ENCODE measurements around the gene RASGRP3.
A peak's percentile ranks its signal among the peaks of the same experiment; 100 is the strongest.
"Not testable (repeated sequence)": the region's sequence is repeated elsewhere in the genome, so short reads cannot be mapped to it uniquely, and the experiment has no call there.

Gene RASGRP3, protein sequence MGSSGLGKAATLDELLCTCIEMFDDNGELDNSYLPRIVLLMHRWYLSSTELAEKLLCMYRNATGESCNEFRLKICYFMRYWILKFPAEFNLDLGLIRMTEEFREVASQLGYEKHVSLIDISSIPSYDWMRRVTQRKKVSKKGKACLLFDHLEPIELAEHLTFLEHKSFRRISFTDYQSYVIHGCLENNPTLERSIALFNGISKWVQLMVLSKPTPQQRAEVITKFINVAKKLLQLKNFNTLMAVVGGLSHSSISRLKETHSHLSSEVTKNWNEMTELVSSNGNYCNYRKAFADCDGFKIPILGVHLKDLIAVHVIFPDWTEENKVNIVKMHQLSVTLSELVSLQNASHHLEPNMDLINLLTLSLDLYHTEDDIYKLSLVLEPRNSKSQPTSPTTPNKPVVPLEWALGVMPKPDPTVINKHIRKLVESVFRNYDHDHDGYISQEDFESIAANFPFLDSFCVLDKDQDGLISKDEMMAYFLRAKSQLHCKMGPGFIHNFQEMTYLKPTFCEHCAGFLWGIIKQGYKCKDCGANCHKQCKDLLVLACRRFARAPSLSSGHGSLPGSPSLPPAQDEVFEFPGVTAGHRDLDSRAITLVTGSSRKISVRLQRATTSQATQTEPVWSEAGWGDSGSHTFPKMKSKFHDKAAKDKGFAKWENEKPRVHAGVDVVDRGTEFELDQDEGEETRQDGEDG

DNA sequence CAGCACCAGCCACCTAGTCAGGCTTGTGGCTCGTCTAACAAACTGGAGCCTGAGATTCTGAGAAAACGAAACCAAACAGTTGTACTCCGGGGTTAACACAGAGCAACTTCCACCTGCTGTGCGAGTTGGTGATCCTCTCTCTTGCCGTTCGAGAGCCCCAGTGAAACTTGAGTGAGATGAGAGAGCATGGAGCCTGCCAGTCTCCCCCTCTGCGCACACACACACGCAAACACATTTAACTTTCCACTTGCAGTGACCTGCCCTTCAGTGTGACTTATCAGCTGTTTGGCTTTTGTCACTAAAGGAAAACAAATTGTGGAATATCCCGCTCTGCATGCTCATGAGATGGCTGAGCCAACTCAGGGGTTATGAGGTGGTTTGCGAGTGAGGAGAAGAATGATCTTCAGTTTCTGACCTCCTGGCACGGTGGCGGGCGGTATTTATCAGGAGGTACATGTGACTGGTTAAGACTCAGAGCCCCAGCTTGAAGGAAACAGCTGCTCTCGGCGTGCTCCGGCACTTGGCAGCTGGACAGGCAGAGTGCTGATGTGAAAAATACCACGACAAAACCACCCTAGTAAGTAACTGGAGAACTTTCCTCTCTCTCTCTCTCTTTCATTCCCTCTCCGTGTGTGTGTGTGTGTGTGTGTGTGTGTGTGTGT is at the start of gene RASGRP3:
TSS of gene RASGRP3 (plus strand) at position 519 of the 662 bp plus-strand sequence. CDS start 38,488 bp downstream, outside the sequence.
- peak; percentile 50 for DNase-seq (ENCODE audit: low spot score)

GRCh38 chr2:33426666-33427231 is 49.7 kb upstream of the RASGRP3 start:
- no peak for DNase-seq (ENCODE audit: low spot score)

DNA sequence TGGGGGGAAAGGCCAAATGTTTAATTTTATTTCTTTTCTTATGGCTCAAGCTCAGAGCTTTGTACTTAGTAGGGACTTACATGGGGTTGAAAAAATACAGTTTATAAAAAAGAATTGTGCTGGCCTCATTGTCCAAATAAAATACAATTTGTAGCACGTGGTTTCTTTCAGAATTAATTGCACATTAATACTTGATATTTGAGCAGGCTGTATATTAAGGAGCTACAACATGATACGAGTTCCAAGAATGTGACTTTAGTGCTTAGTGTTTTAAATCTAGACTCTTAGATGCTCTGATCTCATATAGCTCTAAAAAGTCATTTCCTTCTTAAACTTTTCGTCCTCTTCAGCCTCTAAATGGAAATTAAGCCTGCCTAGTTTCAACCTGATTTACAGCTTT is 46.4 kb upstream of the RASGRP3 start:
- no peak for DNase-seq (ENCODE audit: low spot score)

GRCh38 chr2:33430856-33431255 is 45.6 kb upstream of the RASGRP3 start:
- DNase-seq (ENCODE audit: low spot score), result no peak

- DNase-seq (ENCODE audit: low spot score), result no peak
Observed at GRCh38 chr2:33432871-33433270, 43.6 kb upstream of the RASGRP3 start.

DNA sequence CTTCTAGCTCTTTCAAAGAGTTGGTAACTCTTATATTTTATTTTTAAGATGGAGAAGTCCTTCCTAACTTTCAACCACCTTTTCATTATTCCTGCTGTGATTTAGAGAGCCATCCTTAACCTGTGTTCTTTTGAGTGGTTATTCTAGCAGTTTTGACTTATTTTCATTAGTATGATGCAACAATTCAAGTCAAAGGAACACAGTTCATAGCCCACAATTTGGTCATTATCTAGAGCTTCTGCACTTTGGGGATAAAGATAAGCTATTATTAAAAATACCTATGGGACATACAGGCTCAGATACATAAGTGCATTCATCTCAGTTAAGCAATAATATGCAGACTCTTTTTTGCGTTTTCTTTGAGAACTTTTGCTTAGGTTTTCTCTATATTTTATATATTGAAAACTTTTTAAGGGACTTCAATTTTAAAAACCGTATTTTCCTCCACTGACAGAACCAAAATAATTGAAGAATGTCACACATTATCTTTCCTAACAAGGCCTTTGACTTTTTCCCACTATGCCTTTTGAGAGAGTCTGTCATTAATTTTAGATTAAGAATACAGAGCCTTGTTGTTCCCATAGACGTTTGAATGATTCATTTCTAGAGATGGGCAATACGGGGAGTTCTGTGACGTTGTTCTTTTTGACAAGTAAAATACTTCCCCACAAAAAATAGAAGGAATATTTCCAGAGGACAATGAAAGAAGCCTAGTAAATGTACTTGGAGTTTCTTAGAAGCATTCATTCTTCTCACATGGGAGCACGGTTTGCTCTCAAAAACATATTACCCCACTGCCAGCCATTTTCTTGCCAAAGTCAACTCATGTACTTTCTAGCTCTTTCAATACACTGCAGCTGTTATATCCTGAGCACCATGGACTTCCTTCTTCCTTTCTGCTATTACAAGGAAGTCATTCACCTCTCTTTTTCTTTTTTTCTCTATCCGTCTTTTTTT is 42.9 kb upstream of the RASGRP3 start:
- no peak for DNase-seq (ENCODE audit: low spot score)

GRCh38 chr2:33435518-33435917 is 40.9 kb upstream of the RASGRP3 start:
- DNase-seq (ENCODE audit: low spot score), result no peak

GRCh38 chr2:33436083-33436482 is 40.4 kb upstream of the RASGRP3 start:
- no peak for DNase-seq (ENCODE audit: low spot score)

- DNase-seq (ENCODE audit: low spot score), result no peak
Observed at GRCh38 chr2:33437297-33437696, 39.2 kb upstream of the RASGRP3 start.

DNA sequence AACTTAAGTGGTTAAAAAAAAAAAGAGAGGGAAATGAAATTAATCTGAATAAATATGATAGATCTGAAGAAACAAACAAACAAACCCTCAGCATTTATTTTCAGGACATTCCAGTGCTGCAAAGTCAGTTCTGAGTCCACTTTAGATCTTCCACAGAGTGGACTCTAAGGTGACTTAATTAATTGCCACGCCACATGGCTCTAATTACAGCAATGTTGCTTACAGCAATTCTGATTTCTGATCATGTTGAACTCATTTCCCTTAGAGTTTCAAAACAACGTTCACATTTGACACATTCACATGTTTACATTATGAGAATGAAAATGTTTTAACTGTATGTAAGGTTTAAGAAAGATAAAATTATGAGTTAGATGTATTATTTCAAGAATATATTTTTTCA is 38.6 kb upstream of the RASGRP3 start:
- DNase-seq (ENCODE audit: low spot score), result no peak

GRCh38 chr2:33441235-33441810 is 35.1 kb upstream of the RASGRP3 start:
- DNase-seq (ENCODE audit: low spot score), result no peak

DNA sequence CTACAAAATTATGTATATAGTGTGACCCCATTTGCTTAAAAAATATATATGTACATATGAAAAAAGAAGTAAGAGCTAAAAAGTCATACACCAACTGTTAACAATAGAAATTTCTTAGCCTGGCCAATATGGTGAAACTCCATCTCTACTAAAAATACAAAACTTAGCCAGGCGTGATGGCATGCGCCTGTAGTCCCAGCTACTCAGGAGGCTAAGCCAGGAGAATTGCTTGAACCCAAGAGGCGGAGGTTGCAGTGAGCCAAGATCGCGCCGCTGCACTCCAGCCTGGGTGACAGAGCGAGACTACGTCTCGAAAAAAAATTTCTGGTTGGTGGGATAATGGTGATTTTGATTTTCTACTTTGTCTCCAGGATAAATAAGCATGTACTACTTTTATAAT is 34.4 kb upstream of the RASGRP3 start:
- not testable (repeated sequence) for DNase-seq (ENCODE audit: low spot score)

- no peak for DNase-seq (ENCODE audit: low spot score)
Observed at GRCh38 chr2:33442528-33443079, 33.8 kb upstream of the RASGRP3 start.

DNA sequence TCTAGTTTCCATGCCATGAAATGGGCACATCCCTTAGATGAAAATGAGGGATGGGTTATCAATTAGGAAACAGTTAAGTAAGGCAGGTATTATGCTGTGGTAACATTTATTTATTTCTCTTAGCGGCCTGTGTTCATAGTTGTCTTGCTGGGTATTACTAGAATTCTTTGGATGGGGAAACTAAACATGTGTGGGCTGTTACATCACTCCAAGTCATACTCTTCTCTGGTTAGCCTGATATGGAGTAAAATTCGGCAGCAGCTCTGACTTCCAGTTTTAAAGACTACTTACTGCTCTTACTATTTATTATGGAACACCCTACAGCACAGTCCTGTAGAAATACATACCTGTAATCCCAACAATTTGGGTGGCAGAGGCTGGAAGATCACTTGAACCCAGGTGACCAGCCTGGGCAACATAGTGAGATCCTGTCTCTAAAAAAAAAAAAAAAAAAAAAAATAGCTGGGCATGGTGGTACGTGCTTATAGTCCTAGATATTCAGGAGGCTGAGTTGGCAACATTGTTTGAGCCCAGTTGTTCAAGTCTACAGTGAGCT is 33.1 kb upstream of the RASGRP3 start:
- no peak for DNase-seq (ENCODE audit: low spot score)

DNA sequence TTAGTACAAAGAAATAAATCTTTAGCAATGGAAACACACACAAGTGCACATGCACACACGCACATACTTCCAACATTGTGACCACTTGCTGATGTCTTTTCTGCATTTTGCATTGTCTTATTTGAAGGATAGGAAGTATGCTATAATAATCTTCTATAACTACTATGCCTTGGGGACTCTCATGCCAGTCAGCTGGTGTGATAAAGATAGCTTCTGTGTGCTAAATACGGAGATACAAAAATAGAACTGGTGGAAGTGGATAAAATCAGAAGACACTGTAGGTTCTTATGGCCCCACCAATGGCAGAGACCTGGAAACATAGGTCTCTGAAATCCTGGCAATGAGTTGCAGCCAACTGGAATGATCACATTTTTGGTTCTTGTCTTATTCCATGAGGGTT is 31.5 kb upstream of the RASGRP3 start:
- DNase-seq (ENCODE audit: low spot score), result no peak

DNA sequence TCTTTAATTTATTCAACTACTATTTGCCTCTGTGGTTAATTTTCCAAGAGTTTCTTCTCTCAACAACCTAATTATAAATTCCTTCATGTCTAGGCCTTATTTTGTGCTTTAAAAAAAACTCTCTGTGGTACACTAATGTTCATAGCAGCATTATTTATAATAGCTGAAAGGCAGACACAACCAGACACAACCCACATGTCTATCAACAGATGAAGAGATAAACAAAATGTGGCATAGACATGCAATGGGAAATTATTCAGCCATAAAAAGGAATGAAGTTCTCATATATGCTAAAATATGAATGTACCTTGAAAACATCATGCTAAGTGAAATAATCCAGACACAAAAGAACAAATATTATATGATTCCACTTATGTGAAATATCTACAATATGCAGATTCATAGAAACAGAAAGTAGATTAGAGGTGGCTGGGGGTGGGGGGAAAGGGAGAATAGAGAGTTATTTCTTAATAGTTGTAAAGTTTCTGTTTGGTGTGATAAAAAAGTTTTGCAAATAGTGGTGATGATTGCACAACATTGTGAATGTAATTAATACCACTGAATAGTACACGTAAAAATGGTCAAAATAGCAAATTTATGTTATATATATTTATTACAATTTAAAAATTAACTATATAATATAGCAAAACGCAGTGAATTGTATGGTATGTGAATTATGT is 28.1 kb upstream of the RASGRP3 start:
- DNase-seq (ENCODE audit: low spot score), result no peak

DNA sequence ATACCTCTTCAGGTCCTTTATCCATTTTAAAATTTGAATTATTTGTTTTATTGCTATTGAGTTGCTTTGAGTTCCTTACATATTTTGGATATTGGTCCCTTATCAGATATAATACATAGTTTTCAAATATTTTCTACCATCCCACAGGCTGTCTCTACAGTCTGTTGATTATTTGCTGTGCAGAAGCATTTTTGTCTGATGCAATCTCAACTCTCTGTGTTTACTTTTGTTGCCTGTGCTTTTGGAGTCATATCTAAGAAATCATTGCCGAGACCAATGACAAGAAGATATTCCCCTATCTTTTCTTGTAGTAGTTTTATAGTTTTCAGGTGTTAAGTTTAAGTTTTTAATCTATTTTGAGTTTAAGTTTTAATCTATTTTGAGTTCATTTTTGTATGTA is 25.2 kb upstream of the RASGRP3 start:
- no peak for DNase-seq (ENCODE audit: low spot score)

DNA sequence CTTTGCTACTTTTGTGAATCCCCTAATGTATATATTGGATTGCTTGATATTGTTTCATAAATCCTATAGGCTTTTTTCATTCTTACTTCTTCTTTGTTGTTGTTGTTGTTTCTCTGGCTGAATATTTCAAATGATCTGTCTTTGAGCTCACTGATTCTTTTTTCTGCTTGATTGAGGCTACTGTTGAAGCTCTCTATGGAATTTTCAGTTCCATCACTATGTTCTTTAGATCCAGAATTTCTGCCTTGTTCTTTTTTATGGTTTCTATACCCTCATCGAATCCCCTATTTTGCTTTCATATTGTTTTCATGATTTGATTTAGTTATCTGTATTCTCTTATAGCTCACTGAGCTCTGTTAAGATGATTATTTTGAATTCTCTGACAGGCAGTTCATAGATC is 24.6 kb upstream of the RASGRP3 start:
- DNase-seq (ENCODE audit: low spot score), result no peak

- no peak for DNase-seq (ENCODE audit: low spot score)
Observed at GRCh38 chr2:33452545-33452944, 23.9 kb upstream of the RASGRP3 start.

Measured in hematopoietic multipotent progenitor cell treated with erythropoietin and hydrocortisone succinate and interleukin-3 and kit ligand, for 15 days (in vitro differentiated cells).